ENCODE results near the gene SETD1A. TPM values are rescaled to one million over a fixed set of nuclear protein-coding genes. Genes with fewer than 3 reads are reported as not detected.
A peak's percentile ranks its signal among the peaks of the same experiment; 100 is the strongest.

The SETD1A gene
- total and polyA plus RNA-seq, 9 of the 15 experiments (the other 6 are each of a cell fraction or from before 2014, with no cell fraction given) = 0.08 to 36.0 (median 4.2) TPM

- TF ChIP-seq, protein P1, sequence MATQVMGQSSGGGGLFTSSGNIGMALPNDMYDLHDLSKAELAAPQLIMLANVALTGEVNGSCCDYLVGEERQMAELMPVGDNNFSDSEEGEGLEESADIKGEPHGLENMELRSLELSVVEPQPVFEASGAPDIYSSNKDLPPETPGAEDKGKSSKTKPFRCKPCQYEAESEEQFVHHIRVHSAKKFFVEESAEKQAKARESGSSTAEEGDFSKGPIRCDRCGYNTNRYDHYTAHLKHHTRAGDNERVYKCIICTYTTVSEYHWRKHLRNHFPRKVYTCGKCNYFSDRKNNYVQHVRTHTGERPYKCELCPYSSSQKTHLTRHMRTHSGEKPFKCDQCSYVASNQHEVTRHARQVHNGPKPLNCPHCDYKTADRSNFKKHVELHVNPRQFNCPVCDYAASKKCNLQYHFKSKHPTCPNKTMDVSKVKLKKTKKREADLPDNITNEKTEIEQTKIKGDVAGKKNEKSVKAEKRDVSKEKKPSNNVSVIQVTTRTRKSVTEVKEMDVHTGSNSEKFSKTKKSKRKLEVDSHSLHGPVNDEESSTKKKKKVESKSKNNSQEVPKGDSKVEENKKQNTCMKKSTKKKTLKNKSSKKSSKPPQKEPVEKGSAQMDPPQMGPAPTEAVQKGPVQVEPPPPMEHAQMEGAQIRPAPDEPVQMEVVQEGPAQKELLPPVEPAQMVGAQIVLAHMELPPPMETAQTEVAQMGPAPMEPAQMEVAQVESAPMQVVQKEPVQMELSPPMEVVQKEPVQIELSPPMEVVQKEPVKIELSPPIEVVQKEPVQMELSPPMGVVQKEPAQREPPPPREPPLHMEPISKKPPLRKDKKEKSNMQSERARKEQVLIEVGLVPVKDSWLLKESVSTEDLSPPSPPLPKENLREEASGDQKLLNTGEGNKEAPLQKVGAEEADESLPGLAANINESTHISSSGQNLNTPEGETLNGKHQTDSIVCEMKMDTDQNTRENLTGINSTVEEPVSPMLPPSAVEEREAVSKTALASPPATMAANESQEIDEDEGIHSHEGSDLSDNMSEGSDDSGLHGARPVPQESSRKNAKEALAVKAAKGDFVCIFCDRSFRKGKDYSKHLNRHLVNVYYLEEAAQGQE (IDR thresholded peaks at IDR 0.05; ENCODE audit: borderline replicate concordance) = peak; percentile 90
- TF ChIP-seq, protein P1 (CRISPR knock-in tag; IDR thresholded peaks at IDR 0.05; ENCODE audit: low read depth) = no peak
- TF ChIP-seq SREBF2 (CRISPR knock-in tag; IDR thresholded peaks at IDR 0.05) (no peak), ZNF165 (CRISPR knock-in tag; IDR thresholded peaks at IDR 0.05; ENCODE audit: borderline replicate concordance) (no peak), SMAD3 (CRISPR knock-in tag; conservative IDR thresholded peaks at IDR 0.05) (no peak), MAFG (tag; conservative IDR thresholded peaks at IDR 0.05) (no peak), DACH1 (IDR thresholded peaks at IDR 0.05; ENCODE audit: partially characterized antibody) (no peak), SMARCC2 (IDR thresholded peaks at IDR 0.05; ENCODE audit: low read depth) (0 out of 2 replicates have a peak, but pooled peaks have one; percentile 36), TEAD4 (IDR thresholded peaks at IDR 0.05; ENCODE audit: low read length) (no peak), TEAD4 (CRISPR knock-in tag; IDR thresholded peaks at IDR 0.05; ENCODE audit: borderline replicate concordance) (no peak), ERF (CRISPR knock-in tag; IDR thresholded peaks at IDR 0.05) (0 out of 2 replicates have a peak, but pooled peaks have one; percentile 69), TBL1XR1 (IDR thresholded peaks at IDR 0.05; ENCODE audit: low read length in 2 of 2) (no peak), ZBTB17 (CRISPR knock-in tag; IDR thresholded peaks at IDR 0.05) (peak; percentile 87), FUS (optimal IDR thresholded peaks at IDR 0.05; ENCODE audit: low read depth, low read length) (no peak), NFRKB (IDR thresholded peaks at IDR 0.05; ENCODE audit: low read depth) (no peak), RBM22 (IDR thresholded peaks at IDR 0.05; ENCODE audit: low read depth, low read length, poor library complexity, severe bottlenecking) (no peak)
- TF ChIP-seq, protein P2, sequence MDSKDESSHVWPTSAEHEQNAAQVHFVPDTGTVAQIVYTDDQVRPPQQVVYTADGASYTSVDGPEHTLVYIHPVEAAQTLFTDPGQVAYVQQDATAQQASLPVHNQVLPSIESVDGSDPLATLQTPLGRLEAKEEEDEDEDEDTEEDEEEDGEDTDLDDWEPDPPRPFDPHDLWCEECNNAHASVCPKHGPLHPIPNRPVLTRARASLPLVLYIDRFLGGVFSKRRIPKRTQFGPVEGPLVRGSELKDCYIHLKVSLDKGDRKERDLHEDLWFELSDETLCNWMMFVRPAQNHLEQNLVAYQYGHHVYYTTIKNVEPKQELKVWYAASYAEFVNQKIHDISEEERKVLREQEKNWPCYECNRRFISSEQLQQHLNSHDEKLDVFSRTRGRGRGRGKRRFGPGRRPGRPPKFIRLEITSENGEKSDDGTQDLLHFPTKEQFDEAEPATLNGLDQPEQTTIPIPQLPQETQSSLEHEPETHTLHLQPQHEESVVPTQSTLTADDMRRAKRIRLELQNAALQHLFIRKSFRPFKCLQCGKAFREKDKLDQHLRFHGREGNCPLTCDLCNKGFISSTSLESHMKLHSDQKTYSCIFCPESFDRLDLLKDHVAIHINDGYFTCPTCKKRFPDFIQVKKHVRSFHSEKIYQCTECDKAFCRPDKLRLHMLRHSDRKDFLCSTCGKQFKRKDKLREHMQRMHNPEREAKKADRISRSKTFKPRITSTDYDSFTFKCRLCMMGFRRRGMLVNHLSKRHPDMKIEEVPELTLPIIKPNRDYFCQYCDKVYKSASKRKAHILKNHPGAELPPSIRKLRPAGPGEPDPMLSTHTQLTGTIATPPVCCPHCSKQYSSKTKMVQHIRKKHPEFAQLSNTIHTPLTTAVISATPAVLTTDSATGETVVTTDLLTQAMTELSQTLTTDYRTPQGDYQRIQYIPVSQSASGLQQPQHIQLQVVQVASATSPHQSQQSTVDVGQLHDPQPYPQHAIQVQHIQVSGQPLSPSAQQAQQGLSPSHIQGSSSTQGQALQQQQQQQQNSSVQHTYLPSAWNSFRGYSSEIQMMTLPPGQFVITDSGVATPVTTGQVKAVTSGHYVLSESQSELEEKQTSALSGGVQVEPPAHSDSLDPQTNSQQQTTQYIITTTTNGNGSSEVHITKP (IDR thresholded peaks at IDR 0.05; ENCODE audit: partially characterized antibody) = no peak
Observed at GRCh38 chr16:30921748-30922419, 35.7 kb upstream of the SETD1A start (continued).
